M059J (cell line): Measurements from ENCODE around the gene PRKN. TPM values are rescaled to one million over a fixed set of nuclear protein-coding genes. Genes with fewer than 3 reads are reported as not detected.

ENCODE experiments used
- DNase-seq: peaks from one replicate; pipeline ENCODE4 v3.0.0-alpha.2; 2012; ENCODE audit warnings: low read depth
- total RNA-seq: library from RNA; depleted of rRNA; stranded (reverse); fragments of >200 nt; shearing (Covaris generic); gene quantifications from 2 replicates; pipeline ENCODE4 v1.2.3, GENCODE V29; 2014

Gene PRKN
- total RNA-seq, 1 experiment from 2014 or later, result 0.07 TPM

DNA sequence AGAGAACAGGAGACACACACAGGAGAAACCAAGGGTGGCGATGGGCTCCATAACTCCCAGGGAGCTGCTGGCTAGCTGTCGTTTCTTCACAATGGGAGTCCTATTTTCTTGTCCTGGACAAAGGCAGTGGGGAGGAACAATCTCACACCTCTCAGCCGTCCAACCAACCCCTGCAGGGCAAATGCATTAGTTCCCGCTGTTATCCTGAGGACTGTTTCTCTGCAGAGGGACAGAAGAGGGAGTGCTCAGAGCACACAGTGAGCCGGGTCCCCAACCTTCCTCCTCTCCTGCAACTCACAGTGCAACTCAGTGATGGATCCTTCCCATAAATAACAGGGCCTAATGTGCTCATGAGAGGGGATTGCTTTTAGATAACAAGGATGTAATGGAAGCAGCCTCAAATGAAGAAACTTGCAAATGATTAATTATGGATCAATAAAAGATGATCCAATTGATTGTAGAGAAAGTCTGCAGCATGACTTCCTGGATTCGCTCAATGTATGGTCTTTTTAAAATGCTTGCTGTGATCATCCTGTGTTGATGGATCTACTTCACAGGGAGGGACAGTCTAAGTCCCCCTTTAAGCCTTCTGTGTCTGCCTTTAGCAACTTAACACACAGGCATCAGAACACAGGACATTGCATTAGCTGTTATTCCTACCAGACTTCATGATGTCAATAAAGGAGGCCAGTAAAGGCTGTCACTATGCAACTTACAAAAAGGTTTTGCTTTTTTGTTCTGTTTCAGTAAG is 1000.3 kb downstream of the PRKN start:
- no peak for DNase-seq

DNA sequence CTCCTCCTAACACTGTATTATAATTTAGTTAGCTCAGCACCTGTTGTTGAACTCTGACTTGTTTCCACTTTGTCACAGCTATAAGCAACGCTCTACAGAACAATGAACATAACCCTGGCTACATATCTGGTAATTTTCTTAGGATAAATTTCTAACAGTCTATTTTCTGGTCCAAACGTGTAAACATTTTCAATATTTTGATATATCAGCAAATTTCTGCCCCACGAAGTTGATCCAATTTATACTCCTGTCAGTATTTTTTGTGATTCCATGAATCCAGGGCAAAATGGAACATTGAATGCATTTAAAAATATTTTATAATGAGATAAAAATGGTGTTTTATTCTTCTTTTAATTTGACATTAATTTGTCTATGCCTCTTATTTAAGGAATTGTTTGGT is 1005.2 kb downstream of the PRKN start:
- no peak for DNase-seq

GRCh38 chr6:161721511-161721910 is 1006.1 kb downstream of the PRKN start:
- DNase-seq, result no peak

- DNase-seq, result no peak
Observed at GRCh38 chr6:161716176-161716575, 1011.4 kb downstream of the PRKN start.

DNA sequence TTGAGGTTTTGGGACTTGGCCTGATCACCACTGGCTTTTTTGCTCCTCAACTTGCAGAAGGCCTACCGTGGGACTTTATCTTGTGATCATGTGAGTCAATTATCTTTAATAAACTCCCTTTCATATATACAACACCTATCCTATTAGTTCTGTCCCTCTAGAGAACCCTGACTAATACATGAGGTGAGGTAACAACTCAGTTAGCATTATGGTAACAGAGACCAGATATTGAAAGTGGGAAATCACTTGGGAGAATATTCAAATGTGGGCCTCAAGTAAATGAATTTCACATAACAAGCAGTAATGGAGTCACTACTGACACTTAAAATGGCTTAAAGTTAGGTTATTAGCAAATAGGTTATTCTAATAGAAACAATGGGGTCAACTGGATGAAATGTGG is 1015.6 kb downstream of the PRKN start:
- no peak for DNase-seq

DNA sequence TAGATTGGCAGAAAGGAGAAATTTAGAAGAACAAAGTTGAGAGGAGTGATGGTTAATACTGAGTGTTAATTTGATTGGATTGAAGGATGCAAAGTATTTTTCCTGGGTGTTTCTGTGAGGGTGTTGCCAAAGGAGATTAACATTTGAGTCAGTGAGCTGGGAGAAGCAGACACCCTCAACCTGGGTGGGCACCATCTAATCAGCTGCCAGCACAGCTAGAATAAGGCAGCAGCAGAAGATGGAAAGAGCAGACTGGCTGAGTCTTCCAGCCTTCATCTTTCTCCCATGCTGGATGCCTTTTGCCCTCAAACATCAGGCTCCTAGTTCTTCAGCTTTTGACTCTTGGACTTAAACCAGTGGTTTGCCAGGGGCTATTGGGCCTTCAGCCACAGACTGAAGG is 1016.1 kb downstream of the PRKN start:
- DNase-seq, result no peak

- no peak for DNase-seq
Observed at GRCh38 chr6:161710698-161711097, 1016.9 kb downstream of the PRKN start.

- no peak for DNase-seq
Observed at GRCh38 chr6:161701056-161701455, 1026.5 kb downstream of the PRKN start.

DNA sequence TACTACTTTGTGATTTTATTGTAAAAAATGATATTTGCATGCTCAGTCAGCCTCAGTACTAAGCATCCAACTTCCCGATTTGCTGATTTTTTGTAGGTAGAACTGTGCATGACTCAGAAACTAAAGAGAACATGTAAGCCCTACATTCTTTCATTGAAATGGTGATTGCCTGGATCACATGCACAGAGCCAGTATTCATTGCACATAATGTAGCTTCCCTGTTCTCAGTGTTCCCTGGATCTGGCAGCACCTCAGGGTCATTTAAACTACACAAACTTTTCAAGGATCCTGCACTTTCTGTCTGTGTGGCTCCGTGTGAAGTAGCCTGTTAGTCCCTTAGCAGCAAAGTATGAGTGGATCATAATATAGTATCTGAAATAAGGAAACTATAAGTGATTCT is 1030.8 kb downstream of the PRKN start:
- no peak for DNase-seq

GRCh38 chr6:161694995-161695394 is 1032.6 kb downstream of the PRKN start:
- peak; percentile 36 for DNase-seq

DNA sequence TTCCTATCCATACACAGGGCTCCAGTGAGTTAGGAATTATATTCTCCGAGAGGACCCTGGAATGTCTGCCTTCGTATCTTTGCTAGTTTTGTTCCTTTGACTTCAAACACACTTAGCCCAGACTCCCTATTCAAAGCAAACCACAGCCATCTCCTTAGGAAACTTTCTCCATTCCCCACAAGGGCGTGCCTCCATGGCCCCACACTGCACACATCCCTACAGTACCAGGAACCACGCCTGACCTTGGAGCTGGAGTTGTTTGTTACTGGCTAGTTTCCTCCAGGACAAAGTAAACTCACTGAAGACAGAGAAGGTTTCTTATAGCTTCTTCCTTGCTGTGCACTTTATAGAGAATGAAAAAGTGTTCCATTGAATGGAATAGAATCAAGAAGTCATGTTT is 1040.9 kb downstream of the PRKN start:
- no peak for DNase-seq

DNA sequence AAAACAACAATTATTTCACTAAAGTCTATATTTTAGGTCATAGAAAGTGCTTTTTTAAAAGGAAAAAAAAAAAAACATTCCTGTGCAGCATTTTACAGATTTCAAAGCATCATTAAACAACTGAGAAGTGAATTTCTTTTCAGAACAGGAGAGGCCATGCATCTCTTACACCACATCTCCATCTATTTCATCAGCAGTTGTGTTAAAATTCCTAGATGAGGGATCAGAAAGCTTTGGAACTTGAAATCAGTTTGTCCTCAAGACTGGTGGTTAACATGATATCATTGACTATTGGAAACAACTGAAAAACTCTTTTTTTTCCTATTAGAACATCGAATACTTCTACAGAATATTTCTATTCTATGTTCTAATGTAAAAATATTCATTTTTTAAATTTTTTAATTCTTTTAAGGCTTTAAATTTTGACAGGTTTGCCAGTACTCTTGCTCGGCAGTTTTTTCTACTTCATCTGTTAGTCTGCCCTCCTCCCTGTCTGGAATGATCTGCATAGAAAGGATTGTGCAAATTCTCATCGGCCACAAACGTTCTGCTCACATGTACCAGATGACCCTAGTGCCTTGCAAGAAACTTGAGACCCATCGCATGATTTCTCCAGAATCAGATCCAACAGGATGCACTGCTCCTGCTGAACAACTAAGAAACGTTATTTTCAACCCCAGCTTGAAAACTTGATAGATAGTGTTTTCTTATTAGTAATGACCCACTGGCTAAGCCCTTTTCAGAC is 1042.7 kb downstream of the PRKN start:
- DNase-seq, result no peak

DNA sequence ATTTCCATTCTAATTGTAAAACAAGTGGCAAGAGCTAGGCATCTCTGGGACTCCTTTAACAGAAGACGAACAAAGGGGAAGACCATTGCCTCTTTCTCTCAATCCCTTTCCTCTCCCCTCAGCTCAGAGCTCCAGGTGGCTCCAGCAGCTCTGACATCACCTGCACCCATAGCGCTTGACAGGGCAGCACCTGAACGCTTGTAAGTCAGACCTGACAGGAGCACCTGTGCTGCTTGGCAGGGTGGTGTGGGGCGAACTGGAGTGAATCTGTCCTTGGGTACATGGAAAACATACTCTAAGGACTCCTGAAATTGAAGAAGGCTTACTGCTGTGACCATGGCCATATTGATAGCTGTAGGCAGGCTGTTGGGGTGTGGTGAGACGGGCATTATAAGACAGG is 1044.2 kb downstream of the PRKN start:
- DNase-seq, result no peak

GRCh38 chr6:161682982-161683381 is 1044.6 kb downstream of the PRKN start:
- DNase-seq, result no peak

DNA sequence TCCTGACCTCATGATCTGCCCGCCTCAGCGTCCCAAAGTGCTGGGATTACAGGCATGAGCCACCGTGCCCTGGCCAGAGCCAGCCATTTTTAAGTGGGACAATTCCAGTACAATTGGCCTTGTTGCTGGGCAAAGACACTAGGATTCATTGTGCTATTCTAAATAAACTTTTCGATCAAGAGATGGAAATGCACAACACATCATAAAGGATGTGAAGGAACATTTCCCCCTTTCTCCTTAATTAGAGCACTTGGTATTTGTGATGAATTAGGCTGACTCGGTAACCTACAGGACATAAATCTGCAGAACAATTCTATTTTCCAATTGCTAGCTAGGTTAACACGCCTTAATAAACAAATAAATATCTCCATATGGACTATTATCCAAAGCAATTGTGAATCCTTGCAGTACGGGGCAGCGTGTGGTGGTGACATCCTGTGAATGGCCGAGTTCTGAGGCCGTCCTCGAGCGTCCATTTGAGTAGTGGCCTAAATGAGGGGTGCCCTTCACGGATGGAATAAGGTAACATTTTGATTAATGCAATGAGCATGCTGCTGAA is 1047.5 kb downstream of the PRKN start:
- DNase-seq, result no peak

DNA sequence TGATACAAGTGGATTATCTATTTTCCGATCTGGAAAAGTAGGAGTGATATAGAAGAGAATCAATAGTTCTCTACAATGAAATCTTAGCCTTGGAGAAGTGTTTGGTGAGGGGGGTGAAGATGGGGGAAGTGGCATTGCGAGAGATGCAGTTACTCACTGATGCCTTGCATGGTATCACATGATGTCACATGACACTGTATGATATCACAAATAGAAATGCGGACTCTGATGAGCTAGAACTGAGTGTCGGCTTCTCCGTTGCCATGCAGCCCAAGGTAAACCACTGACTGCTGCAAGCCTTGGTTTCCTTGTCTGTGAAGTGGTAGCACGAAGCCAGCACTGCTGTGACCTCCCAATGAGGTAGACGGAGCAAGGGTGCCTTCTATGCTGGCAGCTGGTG is 1050.4 kb downstream of the PRKN start:
- no peak for DNase-seq

DNA sequence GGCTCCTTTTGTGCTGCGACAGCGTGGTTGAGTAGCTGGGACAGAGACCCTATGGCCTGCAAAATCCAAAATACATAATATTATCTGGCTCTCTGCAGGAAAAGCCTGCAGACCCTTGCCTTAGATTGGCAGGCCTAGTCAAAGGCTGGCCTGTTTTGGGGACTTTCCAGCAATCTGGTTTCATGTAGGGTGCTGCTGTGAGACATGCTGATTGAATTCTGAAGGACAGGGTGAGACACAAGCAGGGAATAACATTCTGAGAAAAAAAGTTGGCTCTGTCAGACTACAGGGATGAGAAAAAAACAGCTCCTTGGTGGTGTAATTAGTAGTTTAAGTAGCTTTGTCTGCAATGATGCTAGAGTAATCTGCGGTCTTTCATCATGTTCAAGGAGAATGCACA is 1051.0 kb downstream of the PRKN start:
- DNase-seq, result no peak

DNA sequence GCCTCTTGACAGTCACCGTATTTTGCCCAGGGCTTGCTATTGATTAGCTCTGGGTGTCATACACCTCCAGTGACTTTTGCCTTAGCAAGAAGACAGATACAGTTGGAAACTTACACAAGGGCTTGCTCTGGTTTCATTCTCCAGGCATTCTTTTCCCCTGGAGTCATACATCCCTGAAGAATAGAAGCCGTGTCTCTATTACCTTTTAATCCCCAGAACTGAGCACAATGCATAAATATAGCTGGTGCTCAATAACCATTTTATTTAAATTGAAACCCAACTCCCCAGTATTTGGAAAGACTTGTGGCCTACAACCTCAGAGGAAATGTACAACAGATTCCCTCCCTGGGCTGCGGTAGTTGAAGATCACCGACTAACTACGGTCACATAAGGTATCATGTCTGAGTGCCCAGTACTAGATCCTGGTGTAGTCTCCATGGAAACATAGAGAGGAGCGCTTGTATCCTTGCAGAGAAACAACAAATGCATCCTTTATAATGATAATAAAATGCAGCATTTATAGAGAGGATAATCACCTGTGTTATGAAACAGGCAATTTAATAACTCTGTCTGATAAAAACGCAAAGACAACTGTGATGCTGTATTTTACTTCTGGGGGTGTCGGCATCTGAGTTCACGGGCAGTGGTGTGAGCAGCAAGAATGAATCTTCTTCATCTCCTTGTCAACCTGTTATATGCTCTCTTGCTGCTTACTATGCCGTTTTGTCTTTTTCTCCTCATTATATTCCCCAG is 1052.5 kb downstream of the PRKN start:
- no peak for DNase-seq

- no peak for DNase-seq
Observed at GRCh38 chr6:161673026-161673425, 1054.5 kb downstream of the PRKN start.

DNA sequence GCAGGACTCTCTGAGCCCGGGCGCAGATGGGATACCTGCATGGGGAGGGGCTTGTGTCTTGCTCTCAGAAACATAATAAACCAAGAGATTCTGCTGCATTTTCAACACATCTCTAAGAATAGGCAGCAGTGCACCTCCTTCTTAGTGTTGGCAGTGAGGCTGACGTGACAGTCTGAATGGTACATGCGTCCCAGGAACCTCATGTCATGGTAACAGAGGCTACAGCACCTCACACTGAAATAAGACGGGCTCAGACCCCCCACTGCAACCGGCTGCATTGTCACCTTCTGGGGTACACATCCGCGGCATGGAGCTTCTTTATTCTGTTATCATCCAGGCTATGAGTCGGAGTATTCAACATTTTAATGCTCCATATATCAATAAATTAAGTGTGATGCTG is 1056.4 kb downstream of the PRKN start:
- DNase-seq, result no peak

- no peak for DNase-seq
Observed at GRCh38 chr6:161668665-161669064, 1058.9 kb downstream of the PRKN start.

GRCh38 chr6:161667957-161668356 is 1059.6 kb downstream of the PRKN start:
- DNase-seq, result no peak
